Left ventricle myocardium inferior (tissue), 1 donor: ENCODE measurements around the gene TXK. TPM values are rescaled to one million over a fixed set of nuclear protein-coding genes. Genes with fewer than 3 reads are reported as not detected.

Experiments
- DNase-seq: peaks from one replicate; pipeline ENCODE4 v3.0.0-alpha.2; 2020
- H3K27ac ChIP-seq: fragments of 200-600 bp; replicated peaks from 2 replicates; pipeline ENCODE4 v1.8.0; 2021
- H3K27me3 ChIP-seq: fragments of 200-600 bp; 2 replicates; pipeline ENCODE4 v1.8.0; 2021; ENCODE audit warnings: low read depth
- H3K36me3 ChIP-seq: fragments of 200-600 bp; 2 replicates; pipeline ENCODE4 v1.8.0; 2021
- H3K4me1 ChIP-seq: fragments of 200-600 bp; 2 replicates; pipeline ENCODE4 v1.8.0; 2021
- H3K4me3 ChIP-seq: fragments of 200-600 bp; 2 replicates; pipeline ENCODE4 v1.8.0; 2021; ENCODE audit warnings: mild to moderate bottlenecking, moderate library complexity
- H3K9me3 ChIP-seq: fragments of 200-600 bp; replicated peaks from 2 replicates; pipeline ENCODE4 v1.8.0; 2021
- intact Hi-C: fragments of 100-400 bp; cut with micrococcal nuclease; formaldehyde crosslinking; loops from one replicate; pipeline ENCODE4 v1.11.0; 2022
- total RNA-seq: library from RNA; stranded (reverse); fragmentation: NEBNext Ultra II Directional; extraction: Animal tissue kit (Norgen Biotek cat#: 25700); gene quantifications from one replicate; pipeline ENCODE4 v1.2.1, GENCODE V29; 2021
- TF ChIP-seq, protein P1 (sequence below): fragments of 200-600 bp; IDR thresholded peaks from 2 replicates; pipeline ENCODE4 v1.8.0; 2021; ENCODE audit warnings: antibody characterized with exemption, mild to moderate bottlenecking, borderline replicate concordance
- donor health status: DM: no; HTN: yes; CAD: no; lungs with severe emphysema.

The TXK gene
- total RNA-seq, 1 donor from 2014 or later, result 0.71 TPM

- no peaks in the 10 kb centered on the region for H3K27me3 ChIP-seq
- intact Hi-C loops, result no loop called here
- no peaks in the 10 kb centered on the region for H3K36me3 ChIP-seq
- H3K9me3 ChIP-seq, result no peaks in the 10 kb centered on the region
- TF ChIP-seq, protein P1, sequence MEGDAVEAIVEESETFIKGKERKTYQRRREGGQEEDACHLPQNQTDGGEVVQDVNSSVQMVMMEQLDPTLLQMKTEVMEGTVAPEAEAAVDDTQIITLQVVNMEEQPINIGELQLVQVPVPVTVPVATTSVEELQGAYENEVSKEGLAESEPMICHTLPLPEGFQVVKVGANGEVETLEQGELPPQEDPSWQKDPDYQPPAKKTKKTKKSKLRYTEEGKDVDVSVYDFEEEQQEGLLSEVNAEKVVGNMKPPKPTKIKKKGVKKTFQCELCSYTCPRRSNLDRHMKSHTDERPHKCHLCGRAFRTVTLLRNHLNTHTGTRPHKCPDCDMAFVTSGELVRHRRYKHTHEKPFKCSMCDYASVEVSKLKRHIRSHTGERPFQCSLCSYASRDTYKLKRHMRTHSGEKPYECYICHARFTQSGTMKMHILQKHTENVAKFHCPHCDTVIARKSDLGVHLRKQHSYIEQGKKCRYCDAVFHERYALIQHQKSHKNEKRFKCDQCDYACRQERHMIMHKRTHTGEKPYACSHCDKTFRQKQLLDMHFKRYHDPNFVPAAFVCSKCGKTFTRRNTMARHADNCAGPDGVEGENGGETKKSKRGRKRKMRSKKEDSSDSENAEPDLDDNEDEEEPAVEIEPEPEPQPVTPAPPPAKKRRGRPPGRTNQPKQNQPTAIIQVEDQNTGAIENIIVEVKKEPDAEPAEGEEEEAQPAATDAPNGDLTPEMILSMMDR, result no peak
- H3K27ac ChIP-seq, result no peak overlapping the region
- no peak for DNase-seq
- H3K4me3 ChIP-seq, result no peak overlapping the region
- H3K4me1 ChIP-seq, result peaks cover 6% of the 10 kb centered on the region
These were observed 11.3 kb downstream of the TXK start for GRCh38 chr4:48122756-48123155.

DNA sequence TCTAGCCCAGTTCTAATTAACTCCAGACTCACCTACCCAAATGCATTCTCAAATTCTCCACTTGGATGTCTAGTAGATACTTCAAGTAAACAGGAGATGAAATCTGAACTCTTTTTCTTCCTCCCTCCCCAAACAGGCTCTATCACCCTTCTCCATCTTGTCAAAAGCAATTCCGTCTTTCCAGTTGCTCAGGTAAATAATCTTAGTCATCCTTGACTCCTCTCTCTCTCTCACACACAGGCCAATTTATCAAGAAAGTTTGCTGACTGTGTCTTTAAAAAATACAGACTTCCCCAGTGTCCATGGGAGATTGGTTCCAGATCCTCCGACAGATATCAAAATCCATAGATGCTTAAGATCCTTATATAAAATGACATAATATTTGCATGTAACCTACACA, 12.9 kb downstream of the TXK start:
- no peak overlapping the region for H3K4me3 ChIP-seq
- no peaks in the 10 kb centered on the region for H3K27me3 ChIP-seq
- no peak overlapping the region for H3K27ac ChIP-seq
- TF ChIP-seq, protein P1, result no peak
- H3K36me3 ChIP-seq, result no peaks in the 10 kb centered on the region
- no peaks in the 10 kb centered on the region for H3K4me1 ChIP-seq
- no peaks in the 10 kb centered on the region for H3K9me3 ChIP-seq
- DNase-seq, result no peak
- intact Hi-C loops, result no loop called here

GRCh38 chr4:48120132-48120531, 13.9 kb downstream of the TXK start:
- Histone ChIP-seq H3K36me3 (no peaks in the 10 kb centered on the region), H3K4me1 (no peaks in the 10 kb centered on the region), H3K9me3 (no peaks in the 10 kb centered on the region), H3K4me3 (no peak overlapping the region), H3K27ac (no peak overlapping the region), H3K27me3 (no peaks in the 10 kb centered on the region)
- DNase-seq, result no peak
- TF ChIP-seq, protein P1, result no peak
- intact Hi-C loops, result no loop called here

DNA sequence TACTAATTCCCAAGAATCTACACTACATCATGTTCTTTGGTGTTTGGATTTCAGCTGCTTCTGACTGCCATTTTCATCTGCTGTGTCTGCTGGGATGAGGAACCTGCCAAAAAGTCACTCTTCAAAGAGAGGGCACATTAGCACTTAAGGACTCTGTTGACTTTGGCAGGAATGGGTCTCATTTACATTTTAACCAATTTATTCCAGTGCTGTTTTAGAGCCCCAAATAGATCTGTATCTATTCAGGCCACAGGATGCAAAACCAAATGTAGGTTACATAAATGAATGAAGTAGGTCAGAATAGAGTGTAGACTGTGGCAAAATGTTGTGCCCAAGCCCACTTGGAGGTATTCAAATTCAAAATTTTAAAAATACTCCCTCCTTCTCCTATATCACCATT, 14.4 kb downstream of the TXK start:
- intact Hi-C loops, result no loop called here
- Histone ChIP-seq H3K27ac (no peak overlapping the region), H3K36me3 (no peaks in the 10 kb centered on the region), H3K9me3 (no peaks in the 10 kb centered on the region), H3K4me3 (no peak overlapping the region), H3K27me3 (no peaks in the 10 kb centered on the region), H3K4me1 (no peaks in the 10 kb centered on the region)
- TF ChIP-seq, protein P1, result no peak
- DNase-seq, result no peak

DNA sequence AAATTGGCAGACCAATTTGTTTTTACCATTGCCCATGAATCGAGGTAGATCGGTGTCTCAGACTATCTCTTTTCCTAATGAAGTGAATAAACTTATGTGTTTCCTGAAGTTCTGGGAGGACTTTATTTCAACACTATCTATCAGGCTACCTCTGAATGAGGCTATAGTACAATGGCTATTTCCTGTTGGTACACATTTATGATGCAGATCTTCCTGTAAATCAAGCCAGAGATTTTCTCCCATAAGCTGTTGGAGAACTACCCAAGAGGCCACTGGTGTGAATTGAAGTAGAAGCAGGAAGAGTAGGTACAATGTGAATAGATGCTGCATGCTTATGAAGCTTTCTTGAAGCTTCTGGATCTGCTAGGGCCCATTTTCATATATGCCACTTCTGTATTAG, 16.0 kb downstream of the TXK start:
- Histone ChIP-seq H3K27me3 (no peaks in the 10 kb centered on the region), H3K27ac (no peak overlapping the region), H3K4me3 (no peak overlapping the region), H3K9me3 (no peaks in the 10 kb centered on the region), H3K36me3 (no peaks in the 10 kb centered on the region), H3K4me1 (no peaks in the 10 kb centered on the region)
- intact Hi-C loops, result no loop called here
- TF ChIP-seq, protein P1, result no peak
- DNase-seq, result no peak

DNA sequence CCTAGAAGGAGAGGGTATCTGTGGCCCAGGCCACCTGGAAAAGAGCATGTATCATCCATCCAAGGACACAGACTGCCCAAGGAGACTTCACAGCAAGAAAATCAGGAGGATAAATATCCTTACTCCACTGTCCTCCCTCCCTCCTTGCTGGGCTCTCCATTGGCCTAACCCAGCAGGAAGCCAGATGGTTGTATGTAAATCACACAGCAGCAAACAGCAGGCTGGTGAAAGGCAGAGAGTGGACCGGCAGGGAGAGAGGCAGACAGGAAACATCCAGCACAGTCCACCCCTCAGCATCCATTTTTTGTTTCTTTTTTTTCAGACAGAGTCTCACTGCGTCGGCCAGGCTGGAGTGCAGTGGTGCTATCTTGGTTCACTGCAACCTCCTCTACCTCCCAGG, 17.5 kb downstream of the TXK start:
- DNase-seq, result no peak
- intact Hi-C loops, result no loop called here
- TF ChIP-seq, protein P1, result no peak
- Histone ChIP-seq H3K36me3 (no peaks in the 10 kb centered on the region), H3K4me1 (no peaks in the 10 kb centered on the region), H3K27ac (no peak overlapping the region), H3K27me3 (no peaks in the 10 kb centered on the region), H3K9me3 (no peaks in the 10 kb centered on the region), H3K4me3 (no peak overlapping the region)
